PC-3 (cell line): Measurements from ENCODE around the gene DHCR24. TPM values are rescaled to one million over a fixed set of nuclear protein-coding genes. Genes with fewer than 3 reads are reported as not detected.

Source experiments
- ATAC-seq: fragments of 200-7000 bp; cut with Tn5 transposase; 2 replicates; pipeline ENCODE4 v1.9.1; 2020; ENCODE audit warnings: mild to moderate bottlenecking, moderate library complexity
- BruUV-seq: library from RNA; stranded (reverse); fragments of 400-500 nt; replicated peaks from 2 replicates; lab custom pipeline; 2021; lab: Mats Ljungman, UMichigan
- CTCF ChIA-PET: fragments of 300-600 bp; sonication (Branson Sonifier 250); formaldehyde crosslinking; loops from one replicate; lab custom pipeline; 2022; ENCODE audit warnings: antibody characterized with exemption; lab: Charles Lee
- POLR2A ChIA-PET: fragments of 300-600 bp; sonication (Branson Sonifier 250); formaldehyde crosslinking; loops from one replicate; lab custom pipeline; 2022; ENCODE audit warnings: antibody characterized with exemption; ENCODE audit not compliant: unreplicated experiment; lab: Charles Lee
- DNase-seq: peaks from one replicate; pipeline ENCODE4 v3.0.0-alpha.2; 2015
- H2AFZ ChIP-seq: fragments of 300-600 bp; sonication (generic); 2 replicates; pipeline ENCODE4 v1.6.0; 2016; ENCODE audit warnings: antibody characterized with exemption, low read length
- H3F3A ChIP-seq: fragments of 300-600 bp; sonication (generic); one replicate; pipeline ENCODE4 v1.6.0; 2017; ENCODE audit warnings: antibody characterized with exemption, low read length, control low read depth, mild to moderate bottlenecking; ENCODE audit not compliant: unreplicated experiment
- H3K27ac ChIP-seq: fragments of 300-600 bp; sonication (generic); 2 replicates; pipeline ENCODE4 v1.5.1; 2016; ENCODE audit warnings: mild to moderate bottlenecking, low read length
- H3K27me3 ChIP-seq: fragments of 300-600 bp; sonication (generic); 2 replicates; pipeline ENCODE4 v1.6.1; 2016; ENCODE audit warnings: low read length, mixed read lengths
- H3K36me3 ChIP-seq: fragments of 300-600 bp; sonication (generic); 2 replicates; pipeline ENCODE4 v1.6.1; 2016; ENCODE audit warnings: low read depth, mixed run types, low read length, mixed read lengths
- H3K4me1 ChIP-seq: fragments of 300-600 bp; sonication (generic); 2 replicates; pipeline ENCODE4 v1.5.1; 2016; ENCODE audit warnings: low read length; ENCODE audit not compliant: insufficient read depth
- H3K4me2 ChIP-seq: fragments of 300-600 bp; sonication (generic); 2 replicates; pipeline ENCODE4 v1.6.0; 2016; ENCODE audit warnings: low read length
- H3K4me3 ChIP-seq: fragments of 300-600 bp; sonication (generic); 2 replicates; pipeline ENCODE4 v1.5.1; 2016; ENCODE audit warnings: mild to moderate bottlenecking, low read length, mixed read lengths
- H3K79me2 ChIP-seq: fragments of 300-600 bp; sonication (generic); 2 replicates; pipeline ENCODE4 v1.6.1; 2017; ENCODE audit warnings: low read length, mixed read lengths
- H3K9ac ChIP-seq: fragments of 300-600 bp; sonication (generic); 2 replicates; pipeline ENCODE4 v1.6.0; 2016; ENCODE audit warnings: mild to moderate bottlenecking, low read length
- H3K9me2 ChIP-seq: fragments of 300-600 bp; sonication (generic); replicated peaks from 2 replicates; pipeline ENCODE4 v1.6.1; 2016; ENCODE audit warnings: mixed run types, low read length, mixed read lengths
- H3K9me3 ChIP-seq: fragments of 300-600 bp; sonication (generic); 2 replicates; pipeline ENCODE4 v1.6.1; 2016; ENCODE audit warnings: low read length, mixed read lengths
- H4K20me1 ChIP-seq: fragments of 300-600 bp; sonication (generic); 2 replicates; pipeline ENCODE4 v1.6.1; 2016; ENCODE audit warnings: low read length, mixed read lengths
- EZH2 ChIP-seq: fragments of 300-600 bp; sonication (generic); IDR thresholded peaks from one replicate; pipeline ENCODE4 v1.6.1; 2017; ENCODE audit warnings: antibody characterized with exemption, mild to moderate bottlenecking, low read length; ENCODE audit not compliant: unreplicated experiment
- EZH2phosphoT487 ChIP-seq: fragments of 300-600 bp; sonication (generic); IDR thresholded peaks from 2 replicates; pipeline ENCODE4 v1.6.1; 2018; ENCODE audit warnings: mild to moderate bottlenecking, antibody characterized with exemption, low read length, borderline replicate concordance
- intact Hi-C: fragments of 100-400 bp; cut with micrococcal nuclease; formaldehyde crosslinking; loops from 2 replicates; pipeline ENCODE4 v1.9.0; 2023
- total RNA-seq: library from RNA; depleted of rRNA; stranded (reverse); fragments of >200 nt; gene quantifications from 2 replicates; pipeline ENCODE4 v1.2.3, GENCODE V29; 2014
- TF ChIP-seq, protein P1 (sequence below): fragments of 300-600 bp; sonication (generic); conservative IDR thresholded peaks from 2 replicates; pipeline ENCODE4 v1.5.1; 2017; ENCODE audit warnings: antibody characterized with exemption, low read depth, mild to moderate bottlenecking, low read length

DHCR24 gene
- total RNA-seq, 1 experiment from 2014 or later: 166 TPM

- intact Hi-C loops: no loop called here
- H2AFZ ChIP-seq: no peak overlapping the region
- ATAC-seq: no peak
Measured at GRCh38 chr1:54837002-54837853, 49.8 kb downstream of the DHCR24 start.

GRCh38 chr1:54836594-54836993, 50.4 kb downstream of the DHCR24 start:
- Histone ChIP-seq H3K4me2 (no peak overlapping the region), H3K9me2 (no peaks in the 10 kb centered on the region), H3K9ac (no peak overlapping the region), H3F3A (no peaks in the 10 kb centered on the region), H3K4me1 (0 out of 2 replicates have a peak, but pooled peaks cover 3% of the 10 kb centered on the region), H3K4me3 (no peak overlapping the region), H3K27me3 (no peaks in the 10 kb centered on the region), H3K9me3 (no peaks in the 10 kb centered on the region), H2AFZ (no peak overlapping the region), H3K79me2 (no peaks in the 10 kb centered on the region), H3K27ac (no peak overlapping the region), H4K20me1 (no peaks in the 10 kb centered on the region), H3K36me3 (no peaks in the 10 kb centered on the region)
- ChIA-PET CTCF (no interaction called here), POLR2A (no interaction called here)
- TF ChIP-seq EZH2 (no peak), EZH2phosphoT487 (no peak)
- TF ChIP-seq, protein P1, sequence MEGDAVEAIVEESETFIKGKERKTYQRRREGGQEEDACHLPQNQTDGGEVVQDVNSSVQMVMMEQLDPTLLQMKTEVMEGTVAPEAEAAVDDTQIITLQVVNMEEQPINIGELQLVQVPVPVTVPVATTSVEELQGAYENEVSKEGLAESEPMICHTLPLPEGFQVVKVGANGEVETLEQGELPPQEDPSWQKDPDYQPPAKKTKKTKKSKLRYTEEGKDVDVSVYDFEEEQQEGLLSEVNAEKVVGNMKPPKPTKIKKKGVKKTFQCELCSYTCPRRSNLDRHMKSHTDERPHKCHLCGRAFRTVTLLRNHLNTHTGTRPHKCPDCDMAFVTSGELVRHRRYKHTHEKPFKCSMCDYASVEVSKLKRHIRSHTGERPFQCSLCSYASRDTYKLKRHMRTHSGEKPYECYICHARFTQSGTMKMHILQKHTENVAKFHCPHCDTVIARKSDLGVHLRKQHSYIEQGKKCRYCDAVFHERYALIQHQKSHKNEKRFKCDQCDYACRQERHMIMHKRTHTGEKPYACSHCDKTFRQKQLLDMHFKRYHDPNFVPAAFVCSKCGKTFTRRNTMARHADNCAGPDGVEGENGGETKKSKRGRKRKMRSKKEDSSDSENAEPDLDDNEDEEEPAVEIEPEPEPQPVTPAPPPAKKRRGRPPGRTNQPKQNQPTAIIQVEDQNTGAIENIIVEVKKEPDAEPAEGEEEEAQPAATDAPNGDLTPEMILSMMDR: no peak
- no peak for DNase-seq
- ATAC-seq: no peak
- BruUV-seq: no TSS peak
- intact Hi-C loops: no loop called here

More at GRCh38 chr1:54837002-54837853, 49.8 kb downstream of the DHCR24 start:
- no peaks in the 10 kb centered on the region for H3K79me2 ChIP-seq
- DNase-seq: no peak
- CTCF ChIA-PET: no interaction called here
- H3K9ac ChIP-seq: no peak overlapping the region
- H3F3A ChIP-seq: no peaks in the 10 kb centered on the region
- no peaks in the 10 kb centered on the region for H3K9me2 ChIP-seq
- no peak for TF ChIP-seq EZH2
- TF ChIP-seq, protein P1: no peak
- no peak for TF ChIP-seq EZH2phosphoT487
- 0 out of 2 replicates have a peak, but pooled peaks cover 3% of the 10 kb centered on the region for H3K4me1 ChIP-seq
- no peak overlapping the region for H3K4me3 ChIP-seq
- no peaks in the 10 kb centered on the region for H4K20me1 ChIP-seq
- no peaks in the 10 kb centered on the region for H3K36me3 ChIP-seq
- no peak overlapping the region for H3K4me2 ChIP-seq
- H3K9me3 ChIP-seq: no peaks in the 10 kb centered on the region
- no peak overlapping the region for H3K27ac ChIP-seq
- POLR2A ChIA-PET: no interaction called here
- no TSS peak for BruUV-seq
- H3K27me3 ChIP-seq: no peaks in the 10 kb centered on the region

DNA sequence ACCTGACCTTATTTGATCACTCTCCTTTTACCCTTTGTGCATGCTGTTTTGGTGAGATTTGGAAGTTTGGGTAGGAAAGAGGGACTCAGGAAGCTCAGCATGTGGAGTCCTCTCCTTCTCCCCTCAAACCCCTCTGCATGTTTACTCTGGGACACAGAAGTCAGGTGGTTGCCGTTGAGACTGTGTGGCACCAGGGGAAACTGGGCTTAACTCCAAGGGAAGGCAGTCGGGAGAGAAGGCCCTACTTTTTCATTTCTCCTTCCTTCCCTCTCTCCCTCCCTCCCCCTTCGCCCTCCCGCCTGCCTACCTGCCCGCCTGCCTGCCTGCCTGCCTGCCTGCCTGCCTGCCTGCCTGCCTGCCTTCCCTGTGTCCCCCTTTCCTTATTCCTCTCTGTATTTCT, 51.0 kb downstream of the DHCR24 start:
- no peak overlapping the region for H3K4me2 ChIP-seq
- DNase-seq (no peak), ATAC-seq (no peak)
- POLR2A ChIA-PET: interaction anchor here (0.6 kb wide), 1 partner anchor 1672 kb away, joined by 3 read pairs; no protein-coding TSS in a partner anchor
- H3K36me3 ChIP-seq: no peaks in the 10 kb centered on the region
- H3K9me3 ChIP-seq: no peaks in the 10 kb centered on the region
- no peaks in the 10 kb centered on the region for H3K79me2 ChIP-seq
- BruUV-seq: no TSS peak
- CTCF ChIA-PET: no interaction called here
- H3K27ac ChIP-seq: no peak overlapping the region
- no peaks in the 10 kb centered on the region for H3K27me3 ChIP-seq
- no peak overlapping the region for H3K9ac ChIP-seq
- 0 out of 2 replicates have a peak, but pooled peaks cover 3% of the 10 kb centered on the region for H3K4me1 ChIP-seq
- no peaks in the 10 kb centered on the region for H3K9me2 ChIP-seq
- intact Hi-C loops: no loop called here
- H3K4me3 ChIP-seq: no peak overlapping the region
- no peaks in the 10 kb centered on the region for H3F3A ChIP-seq
- TF ChIP-seq EZH2phosphoT487 (no peak), EZH2 (no peak)
- TF ChIP-seq, protein P1: no peak
- no peaks in the 10 kb centered on the region for H4K20me1 ChIP-seq
- no peak overlapping the region for H2AFZ ChIP-seq
